Stimulated activated effector memory CD8-positive, alpha-beta T cell treated with anti-CD3 and anti-CD28 coated beads, Interleukin-12 subunit alpha, Interleukin-12 subunit beta, amount 100 ng/mL, for 72 hours (primary cell): ENCODE measurements around the gene BCL3.

Experiments
- ATAC-seq: fragments of 150-1000 bp; cut with Tn5 transposase; 2 replicates; pipeline ENCODE4 v1.10.0; 2021
- DNase-seq, 2 donors: peaks; one replicate each; pipeline ENCODE4 v3.0.0; 2021 to 2022; ENCODE audit warnings: low spot score in 2 of 2
- H3K27ac Mint-ChIP-seq: one replicate; pipeline ENCODE4 v1.8.0; 2022; ENCODE audit warnings: mild to moderate bottlenecking, mixed read lengths
- H3K36me3 Mint-ChIP-seq: one replicate; pipeline ENCODE4 v1.8.0; 2022; ENCODE audit warnings: mild to moderate bottlenecking, mixed read lengths
- H3K4me1 Mint-ChIP-seq: one replicate; pipeline ENCODE4 v1.8.0; 2022; ENCODE audit warnings: mixed read lengths
- H3K4me3 Mint-ChIP-seq: one replicate; pipeline ENCODE4 v1.8.0; 2022; ENCODE audit warnings: mild to moderate bottlenecking, mixed read lengths
- H3K9me3 Mint-ChIP-seq: one replicate; pipeline ENCODE4 v1.8.0; 2022; ENCODE audit warnings: mixed read lengths

The BCL3 gene

GRCh38 chr19:44745887-44746600, 2.5 kb upstream of the BCL3 start:
- Mint-ChIP-seq H3K36me3 (peaks cover 40% of the 10 kb centered on the region), H3K4me3 (peak overlapping the region; percentile 82), H3K9me3 (no peaks in the 10 kb centered on the region), H3K27ac (peak overlapping the region; percentile 78), H3K4me1 (peaks cover 57% of the 10 kb centered on the region)
- no peak for DNase-seq
- no peak for ATAC-seq

- H3K4me3 Mint-ChIP-seq = peak overlapping the region; percentile 82
- no peaks in the 10 kb centered on the region for H3K9me3 Mint-ChIP-seq
- peak overlapping the region; percentile 78 for H3K27ac Mint-ChIP-seq
- H3K36me3 Mint-ChIP-seq = peaks cover 45% of the 10 kb centered on the region
- ATAC-seq = no peak
- DNase-seq = no peak
- peaks cover 59% of the 10 kb centered on the region for H3K4me1 Mint-ChIP-seq
Measured at GRCh38 chr19:44746616-44746945, 1.9 kb upstream of the BCL3 start.

GRCh38 chr19:44746946-44747738, 1.4 kb upstream of the BCL3 start:
- peaks cover 49% of the 10 kb centered on the region for H3K36me3 Mint-ChIP-seq
- peak overlapping the region; percentile 78 for H3K27ac Mint-ChIP-seq
- ATAC-seq (peak; percentile 81), DNase-seq (peak; percentile 86 to 96)
- H3K4me1 Mint-ChIP-seq = peaks cover 59% of the 10 kb centered on the region
- H3K4me3 Mint-ChIP-seq = peak overlapping the region; percentile 82
- H3K9me3 Mint-ChIP-seq = no peaks in the 10 kb centered on the region

- DNase-seq = peak; percentile 39 to 82
- Mint-ChIP-seq H3K4me3 (peak overlapping the region; percentile 82), H3K4me1 (peaks cover 61% of the 10 kb centered on the region), H3K27ac (peak overlapping the region; percentile 78), H3K36me3 (peaks cover 52% of the 10 kb centered on the region), H3K9me3 (no peaks in the 10 kb centered on the region)
- ATAC-seq = peak; percentile 63
Measured at GRCh38 chr19:44747739-44748425, 626 bp upstream of the BCL3 start.

GRCh38 chr19:44749292-44749691, 784 bp downstream of the BCL3 start:
- H3K27ac Mint-ChIP-seq = peak overlapping the region; percentile 94
- H3K4me1 Mint-ChIP-seq = peaks cover 70% of the 10 kb centered on the region
- H3K4me3 Mint-ChIP-seq = peak overlapping the region; percentile 82
- H3K9me3 Mint-ChIP-seq = no peaks in the 10 kb centered on the region
- ATAC-seq = no peak
- H3K36me3 Mint-ChIP-seq = peaks cover 66% of the 10 kb centered on the region
- DNase-seq = no peak

- no peak for ATAC-seq
- H3K27ac Mint-ChIP-seq = peak overlapping the region; percentile 94
- H3K36me3 Mint-ChIP-seq = peaks cover 73% of the 10 kb centered on the region
- peaks cover 76% of the 10 kb centered on the region for H3K4me1 Mint-ChIP-seq
- no peak for DNase-seq
- H3K9me3 Mint-ChIP-seq = no peaks in the 10 kb centered on the region
- peak overlapping the region; percentile 82 for H3K4me3 Mint-ChIP-seq
Measured at GRCh38 chr19:44749994-44750393, 1.5 kb downstream of the BCL3 start.

GRCh38 chr19:44752123-44752815, 3.8 kb downstream of the BCL3 start:
- Mint-ChIP-seq H3K4me3 (peak overlapping the region; percentile 82), H3K9me3 (no peaks in the 10 kb centered on the region), H3K4me1 (peaks cover 61% of the 10 kb centered on the region), H3K27ac (peak overlapping the region; percentile 89), H3K36me3 (peaks cover 96% of the 10 kb centered on the region)
- DNase-seq = no peak
- no peak for ATAC-seq

GRCh38 chr19:44752816-44753625, 4.5 kb downstream of the BCL3 start:
- Mint-ChIP-seq H3K4me1 (peaks cover 60% of the 10 kb centered on the region), H3K4me3 (peak overlapping the region; percentile 82), H3K9me3 (no peaks in the 10 kb centered on the region), H3K27ac (peak overlapping the region; percentile 89), H3K36me3 (peaks cover 96% of the 10 kb centered on the region)
- ATAC-seq (peak; percentile 87), DNase-seq (peak; percentile 87 to 98)

GRCh38 chr19:44753626-44753931, 5.1 kb downstream of the BCL3 start:
- Mint-ChIP-seq H3K9me3 (no peaks in the 10 kb centered on the region), H3K27ac (peak overlapping the region; percentile 89), H3K4me3 (peak overlapping the region; percentile 82), H3K36me3 (peaks cover 98% of the 10 kb centered on the region), H3K4me1 (peaks cover 64% of the 10 kb centered on the region)
- DNase-seq = no peak
- no peak for ATAC-seq

- ATAC-seq (peak; percentile 42), DNase-seq (peak; percentile 58 to 93)
- peaks cover 100% of the 10 kb centered on the region for H3K36me3 Mint-ChIP-seq
- no peaks in the 10 kb centered on the region for H3K9me3 Mint-ChIP-seq
- peak overlapping the region; percentile 82 for H3K4me3 Mint-ChIP-seq
- H3K27ac Mint-ChIP-seq = peak overlapping the region; percentile 89
- H3K4me1 Mint-ChIP-seq = peaks cover 66% of the 10 kb centered on the region
Measured at GRCh38 chr19:44753932-44754749, 5.6 kb downstream of the BCL3 start.

- Mint-ChIP-seq H3K4me3 (peak overlapping the region; percentile 82), H3K4me1 (peaks cover 66% of the 10 kb centered on the region), H3K9me3 (no peaks in the 10 kb centered on the region), H3K36me3 (peaks cover 100% of the 10 kb centered on the region), H3K27ac (peak overlapping the region; percentile 89)
- no peak for DNase-seq
- no peak for ATAC-seq
Measured at GRCh38 chr19:44754750-44755080, 6.2 kb downstream of the BCL3 start.

GRCh38 chr19:44755219-44755618, 6.7 kb downstream of the BCL3 start:
- Mint-ChIP-seq H3K4me3 (peak overlapping the region; percentile 82), H3K9me3 (no peaks in the 10 kb centered on the region), H3K36me3 (peaks cover 100% of the 10 kb centered on the region), H3K27ac (peak overlapping the region; percentile 89), H3K4me1 (peaks cover 66% of the 10 kb centered on the region)
- ATAC-seq (no peak), DNase-seq (no peak)

GRCh38 chr19:44756089-44756562, 7.6 kb downstream of the BCL3 start:
- Mint-ChIP-seq H3K36me3 (peaks cover 100% of the 10 kb centered on the region), H3K4me3 (peak overlapping the region; percentile 82), H3K27ac (peak overlapping the region; percentile 89), H3K4me1 (peaks cover 64% of the 10 kb centered on the region), H3K9me3 (no peaks in the 10 kb centered on the region)
- ATAC-seq = no peak
- DNase-seq = no peak
